Measurements from ENCODE around the gene ZNF493.

The ZNF493 gene

GRCh38 chr19:21463449-21464105 lies 66.6 kb downstream of the ZNF493 start:
- peak overlapping the region; percentile 58 for H2AFZ ChIP-seq
- no peak for TF ChIP-seq CTCF (IDR thresholded peaks at IDR 0.05)
- H3K27ac ChIP-seq = no peak overlapping the region
- no peaks in the 10 kb centered on the region for H3K36me3 ChIP-seq (ENCODE audit: control insufficient read depth, insufficient read depth, low read length)
- no peak overlapping the region for H3K9ac ChIP-seq
- no peaks in the 10 kb centered on the region for H3K4me1 ChIP-seq
- H3K79me2 ChIP-seq = no peaks in the 10 kb centered on the region
- peak overlapping the region; percentile 91 for H3K4me2 ChIP-seq (ENCODE audit: low read length)
- H3K27me3 ChIP-seq (ENCODE audit: control insufficient read depth, insufficient read depth, low read length) = no peaks in the 10 kb centered on the region
- peak overlapping the region; percentile 65 for H3K4me3 ChIP-seq (ENCODE audit: low read depth, low read length)
- no peaks in the 10 kb centered on the region for H3K9me3 ChIP-seq (ENCODE audit: control insufficient read depth, low read length)

DNA sequence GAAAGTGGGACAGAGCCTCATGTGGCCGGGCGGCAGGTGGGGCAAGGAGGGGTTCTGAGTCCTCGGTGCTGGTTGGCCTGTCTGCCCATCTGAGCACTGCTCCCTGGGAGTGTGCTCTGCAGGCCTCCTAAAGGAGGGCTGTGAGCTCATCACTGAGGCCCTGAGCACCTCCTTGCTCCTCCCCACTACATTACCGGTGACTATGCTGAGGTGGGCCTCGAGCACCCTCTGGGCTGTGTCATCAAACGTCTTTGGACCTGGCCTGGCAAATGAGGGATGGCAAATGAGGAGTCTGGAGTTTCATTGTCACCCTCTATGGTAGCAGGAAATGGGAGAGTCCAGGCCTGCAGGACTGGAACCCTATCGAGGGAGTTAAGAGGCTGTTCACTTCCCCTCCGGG lies 69.7 kb downstream of the ZNF493 start:
- H3K4me3 ChIP-seq (ENCODE audit: low read depth, low read length) = no peak overlapping the region
- no peak overlapping the region for H2AFZ ChIP-seq
- H3K27ac ChIP-seq = no peak overlapping the region
- no peaks in the 10 kb centered on the region for H3K27me3 ChIP-seq (ENCODE audit: control insufficient read depth, insufficient read depth, low read length)
- H3K36me3 ChIP-seq (ENCODE audit: control insufficient read depth, insufficient read depth, low read length) = no peaks in the 10 kb centered on the region
- H3K79me2 ChIP-seq = no peaks in the 10 kb centered on the region
- no peaks in the 10 kb centered on the region for H3K9me3 ChIP-seq (ENCODE audit: control insufficient read depth, low read length)
- no peak overlapping the region for H3K4me2 ChIP-seq (ENCODE audit: low read length)
- TF ChIP-seq CTCF (IDR thresholded peaks at IDR 0.05) = no peak
- no peak overlapping the region for H3K9ac ChIP-seq
- no peaks in the 10 kb centered on the region for H3K4me1 ChIP-seq

GRCh38 chr19:21468791-21469190 lies 71.9 kb downstream of the ZNF493 start:
- no peak overlapping the region for H3K27ac ChIP-seq
- H3K9me3 ChIP-seq (ENCODE audit: control insufficient read depth, low read length) = no peaks in the 10 kb centered on the region
- no peak overlapping the region for H3K4me2 ChIP-seq (ENCODE audit: low read length)
- no peak overlapping the region for H3K9ac ChIP-seq
- no peak overlapping the region for H2AFZ ChIP-seq
- no peak overlapping the region for H3K4me3 ChIP-seq (ENCODE audit: low read depth, low read length)
- no peaks in the 10 kb centered on the region for H3K27me3 ChIP-seq (ENCODE audit: control insufficient read depth, insufficient read depth, low read length)
- no peaks in the 10 kb centered on the region for H3K79me2 ChIP-seq
- TF ChIP-seq CTCF (IDR thresholded peaks at IDR 0.05) = no peak
- H3K36me3 ChIP-seq (ENCODE audit: control insufficient read depth, insufficient read depth, low read length) = no peaks in the 10 kb centered on the region
- H3K4me1 ChIP-seq = no peaks in the 10 kb centered on the region

DNA sequence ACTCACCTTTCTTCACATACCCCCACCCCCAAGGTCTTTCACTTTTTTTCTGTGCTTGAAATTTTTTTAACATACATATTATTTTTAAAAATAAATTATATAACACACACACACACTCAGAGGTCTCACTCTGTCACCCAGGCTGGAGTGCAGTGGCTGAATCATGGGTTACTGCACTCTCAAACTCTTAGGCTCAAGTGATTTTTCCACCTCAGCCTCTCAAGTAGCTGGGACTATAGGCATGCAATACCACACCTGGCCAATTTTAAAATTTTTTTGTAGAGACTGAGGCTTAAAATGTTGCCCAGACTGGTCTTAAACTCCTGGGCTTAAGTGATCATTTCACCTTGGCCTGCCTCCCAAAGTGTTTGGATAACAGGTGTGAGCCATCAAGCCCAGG lies 75.6 kb downstream of the ZNF493 start:
- no peak overlapping the region for H2AFZ ChIP-seq
- no peaks in the 10 kb centered on the region for H3K36me3 ChIP-seq (ENCODE audit: control insufficient read depth, insufficient read depth, low read length)
- no peaks in the 10 kb centered on the region for H3K27me3 ChIP-seq (ENCODE audit: control insufficient read depth, insufficient read depth, low read length)
- no peak overlapping the region for H3K27ac ChIP-seq
- no peak overlapping the region for H3K4me3 ChIP-seq (ENCODE audit: low read depth, low read length)
- no peak overlapping the region for H3K9ac ChIP-seq
- no peak for TF ChIP-seq CTCF (IDR thresholded peaks at IDR 0.05)
- no peak overlapping the region for H3K4me2 ChIP-seq (ENCODE audit: low read length)
- no peaks in the 10 kb centered on the region for H3K9me3 ChIP-seq (ENCODE audit: control insufficient read depth, low read length)
- H3K79me2 ChIP-seq = no peaks in the 10 kb centered on the region
- no peaks in the 10 kb centered on the region for H3K4me1 ChIP-seq

GRCh38 chr19:21474671-21475181 lies 77.8 kb downstream of the ZNF493 start:
- H3K4me2 ChIP-seq (ENCODE audit: low read length) = peak overlapping the region; percentile 90
- no peaks in the 10 kb centered on the region for H3K36me3 ChIP-seq (ENCODE audit: control insufficient read depth, insufficient read depth, low read length)
- peak overlapping the region; percentile 66 for H3K4me3 ChIP-seq (ENCODE audit: low read depth, low read length)
- TF ChIP-seq CTCF (IDR thresholded peaks at IDR 0.05) = no peak
- H3K9me3 ChIP-seq (ENCODE audit: control insufficient read depth, low read length) = no peaks in the 10 kb centered on the region
- H2AFZ ChIP-seq = peak overlapping the region; percentile 71
- H3K27me3 ChIP-seq (ENCODE audit: control insufficient read depth, insufficient read depth, low read length) = no peaks in the 10 kb centered on the region
- no peak overlapping the region for H3K9ac ChIP-seq
- H3K4me1 ChIP-seq = no peaks in the 10 kb centered on the region
- H3K27ac ChIP-seq = no peak overlapping the region
- no peaks in the 10 kb centered on the region for H3K79me2 ChIP-seq

All from parathyroid adenoma (tissue), 2 donors.